SK-N-SH treated with all-trans-retinoic acid at 6 μM for 48 hours (cell line): ENCODE results near the gene SNRPN.
"Not testable (repeated sequence)": the region's sequence is repeated elsewhere in the genome, so short reads cannot be mapped to it uniquely, and the experiment has no call there.

Experiments used
- ATAC-seq: fragments of 200-7000 bp; cut with Tn5 transposase; 3 replicates; pipeline ENCODE4 v1.9.1; 2020; ENCODE audit warnings: mild to moderate bottlenecking, moderate library complexity
- ARNTL ChIP-seq: fragments of 450-650 bp; formaldehyde crosslinking; IDR thresholded peaks from 2 replicates; pipeline ENCODE4 v1.5.0; 2020; ENCODE audit warnings: low read depth, mild to moderate bottlenecking, moderate library complexity, borderline replicate concordance
- BACH2 ChIP-seq: fragments of 250-450 bp; sonication (Bioruptor Pico); IDR thresholded peaks from 2 replicates; pipeline ENCODE4 v1.9.0; 2021; ENCODE audit warnings: mild to moderate bottlenecking, borderline replicate concordance
- CREB5 ChIP-seq: fragments of 250-450 bp; sonication (Bioruptor Pico); IDR thresholded peaks from 2 replicates; pipeline ENCODE4 v1.5.1; 2020; ENCODE audit warnings: low read depth, mild to moderate bottlenecking, moderate library complexity
- CSDC2 ChIP-seq: fragments of 250-450 bp; sonication (Bioruptor Pico); IDR thresholded peaks from 2 replicates; pipeline ENCODE4 v1.5.0; 2020; ENCODE audit warnings: mild to moderate bottlenecking, moderate library complexity
- ESRRG ChIP-seq: fragments of 250-450 bp; sonication (Bioruptor Pico); IDR thresholded peaks from 2 replicates; pipeline ENCODE4 v1.6.1; 2021; ENCODE audit warnings: mild to moderate bottlenecking
- ISL1 ChIP-seq: fragments of 250-450 bp; sonication (Bioruptor Pico); IDR thresholded peaks from 2 replicates; pipeline ENCODE4 v2.1.2; 2022; ENCODE audit warnings: mild to moderate bottlenecking, moderate library complexity
- PPARA ChIP-seq: fragments of 250-450 bp; sonication (Bioruptor Pico); IDR thresholded peaks from 2 replicates; pipeline ENCODE4 v1.5.0; 2020; ENCODE audit warnings: mild to moderate bottlenecking, borderline replicate concordance
- RARB ChIP-seq: fragments of 250-450 bp; sonication (Bioruptor Pico); IDR thresholded peaks from 2 replicates; pipeline ENCODE4 v1.8.0; 2021; ENCODE audit warnings: mild to moderate bottlenecking, moderate library complexity
- SNAI2 ChIP-seq: fragments of 250-450 bp; sonication (Bioruptor Pico); IDR thresholded peaks from 2 replicates; pipeline ENCODE4 v1.5.0; 2020; ENCODE audit warnings: mild to moderate bottlenecking, moderate library complexity
- TOX ChIP-seq: fragments of 250-450 bp; sonication (Bioruptor Pico); IDR thresholded peaks from 2 replicates; pipeline ENCODE4 v1.8.0; 2021; ENCODE audit warnings: mild to moderate bottlenecking, moderate library complexity, borderline replicate concordance
- ZC3H10 ChIP-seq: fragments of 250-450 bp; sonication (Bioruptor Pico); IDR thresholded peaks from 2 replicates; pipeline ENCODE4 v1.5.1; 2021; ENCODE audit warnings: mild to moderate bottlenecking, moderate library complexity
- ZFP3 ChIP-seq: fragments of 250-450 bp; sonication (Bioruptor Pico); IDR thresholded peaks from 2 replicates; pipeline ENCODE4 v1.5.0; 2020; ENCODE audit warnings: mild to moderate bottlenecking, moderate library complexity
- ZFP30 ChIP-seq: fragments of 450-650 bp; formaldehyde crosslinking; IDR thresholded peaks from 2 replicates; pipeline ENCODE4 v1.5.0; 2022; ENCODE audit warnings: mild to moderate bottlenecking, moderate library complexity
- ZNF70 ChIP-seq: fragments of 450-650 bp; formaldehyde crosslinking; IDR thresholded peaks from 2 replicates; pipeline ENCODE4 v1.5.0; 2020; ENCODE audit warnings: mild to moderate bottlenecking, moderate library complexity
- ZNF8 ChIP-seq: fragments of 450-650 bp; formaldehyde crosslinking; IDR thresholded peaks from 2 replicates; pipeline ENCODE4 v1.5.0; 2020; ENCODE audit warnings: mild to moderate bottlenecking, moderate library complexity
- TF ChIP-seq, protein P1 (sequence below): fragments of 250-450 bp; sonication (Bioruptor Pico); IDR thresholded peaks from 2 replicates; pipeline ENCODE4 v1.8.0; 2020; ENCODE audit warnings: mild to moderate bottlenecking, moderate library complexity, borderline replicate concordance
- TF ChIP-seq, protein P2 (sequence below): fragments of 250-450 bp; sonication (Bioruptor Pico); IDR thresholded peaks from 2 replicates; pipeline ENCODE4 v1.5.1; 2021; ENCODE audit warnings: mild to moderate bottlenecking, moderate library complexity
- TF ChIP-seq, protein P3 (sequence below): fragments of 250-450 bp; sonication (Bioruptor Pico); IDR thresholded peaks from 2 replicates; pipeline ENCODE4 v1.5.0; 2020; ENCODE audit warnings: mild to moderate bottlenecking, moderate library complexity

Gene SNRPN

DNA sequence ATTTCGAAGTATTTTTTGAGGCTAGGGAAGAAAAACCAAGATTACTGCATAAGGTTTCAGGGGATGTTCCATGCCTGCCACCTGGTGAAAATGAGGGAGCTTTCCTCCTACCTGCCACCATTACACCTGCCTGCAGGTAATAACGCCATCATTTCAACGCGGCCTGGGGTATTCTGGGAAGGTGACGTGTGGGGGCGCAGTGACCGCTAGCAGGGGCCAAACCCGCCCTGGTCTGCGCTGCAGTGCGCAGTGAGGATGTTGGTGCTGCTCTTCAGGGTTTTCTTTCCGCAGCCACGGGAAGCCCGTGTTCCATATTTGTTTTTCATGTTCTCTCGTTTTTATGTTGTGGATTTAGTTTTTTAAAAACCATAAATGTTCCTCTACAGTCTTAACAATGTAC lies 37.4 kb upstream of the SNRPN start:
- TF ChIP-seq ZNF8 = no peak
- TF ChIP-seq, protein P1, sequence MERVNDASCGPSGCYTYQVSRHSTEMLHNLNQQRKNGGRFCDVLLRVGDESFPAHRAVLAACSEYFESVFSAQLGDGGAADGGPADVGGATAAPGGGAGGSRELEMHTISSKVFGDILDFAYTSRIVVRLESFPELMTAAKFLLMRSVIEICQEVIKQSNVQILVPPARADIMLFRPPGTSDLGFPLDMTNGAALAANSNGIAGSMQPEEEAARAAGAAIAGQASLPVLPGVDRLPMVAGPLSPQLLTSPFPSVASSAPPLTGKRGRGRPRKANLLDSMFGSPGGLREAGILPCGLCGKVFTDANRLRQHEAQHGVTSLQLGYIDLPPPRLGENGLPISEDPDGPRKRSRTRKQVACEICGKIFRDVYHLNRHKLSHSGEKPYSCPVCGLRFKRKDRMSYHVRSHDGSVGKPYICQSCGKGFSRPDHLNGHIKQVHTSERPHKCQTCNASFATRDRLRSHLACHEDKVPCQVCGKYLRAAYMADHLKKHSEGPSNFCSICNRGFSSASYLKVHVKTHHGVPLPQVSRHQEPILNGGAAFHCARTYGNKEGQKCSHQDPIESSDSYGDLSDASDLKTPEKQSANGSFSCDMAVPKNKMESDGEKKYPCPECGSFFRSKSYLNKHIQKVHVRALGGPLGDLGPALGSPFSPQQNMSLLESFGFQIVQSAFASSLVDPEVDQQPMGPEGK (CRISPR knock-in tag) = no peak
- TF ChIP-seq ZC3H10 (CRISPR knock-in tag) = no peak
- TF ChIP-seq, all 23 proteins: peak for 0
- no peak for ATAC-seq

DNA sequence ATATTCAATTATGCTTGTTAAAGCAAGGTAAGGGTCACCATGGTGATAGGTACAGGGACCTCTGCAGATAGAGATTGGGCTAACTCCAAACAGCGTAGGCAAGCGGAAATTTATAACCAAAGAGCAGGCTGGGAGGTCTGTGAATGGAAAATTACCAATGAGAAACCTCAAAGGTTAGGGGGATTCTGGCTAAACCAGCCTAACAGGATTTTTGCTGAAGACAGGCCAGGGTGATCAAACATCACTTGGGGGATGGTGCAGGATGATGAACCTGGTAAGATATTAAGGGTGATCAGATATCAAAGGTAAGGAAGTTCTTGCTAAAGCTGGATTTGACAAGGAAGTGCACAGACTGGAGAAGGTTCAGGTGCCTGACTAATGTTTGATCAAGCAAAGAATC lies 35.3 kb upstream of the SNRPN start:
- ATAC-seq = no peak
- TF ChIP-seq, protein P2, sequence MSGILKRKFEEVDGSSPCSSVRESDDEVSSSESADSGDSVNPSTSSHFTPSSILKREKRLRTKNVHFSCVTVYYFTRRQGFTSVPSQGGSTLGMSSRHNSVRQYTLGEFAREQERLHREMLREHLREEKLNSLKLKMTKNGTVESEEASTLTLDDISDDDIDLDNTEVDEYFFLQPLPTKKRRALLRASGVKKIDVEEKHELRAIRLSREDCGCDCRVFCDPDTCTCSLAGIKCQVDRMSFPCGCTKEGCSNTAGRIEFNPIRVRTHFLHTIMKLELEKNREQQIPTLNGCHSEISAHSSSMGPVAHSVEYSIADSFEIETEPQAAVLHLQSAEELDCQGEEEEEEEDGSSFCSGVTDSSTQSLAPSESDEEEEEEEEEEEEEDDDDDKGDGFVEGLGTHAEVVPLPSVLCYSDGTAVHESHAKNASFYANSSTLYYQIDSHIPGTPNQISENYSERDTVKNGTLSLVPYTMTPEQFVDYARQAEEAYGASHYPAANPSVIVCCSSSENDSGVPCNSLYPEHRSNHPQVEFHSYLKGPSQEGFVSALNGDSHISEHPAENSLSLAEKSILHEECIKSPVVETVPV (CRISPR knock-in tag) = no peak
- TF ChIP-seq PPARA (CRISPR knock-in tag) (no peak), ZFP30 (CRISPR knock-in tag) (no peak), CSDC2 (no peak), CREB5 (CRISPR knock-in tag) (no peak), ISL1 (no peak), ARNTL (no peak), BACH2 (CRISPR knock-in tag) (no peak), TOX (CRISPR knock-in tag) (no peak), ZNF70 (CRISPR knock-in tag) (no peak), SNAI2 (CRISPR knock-in tag) (no peak), RARB (CRISPR knock-in tag) (no peak)
- TF ChIP-seq, protein P3, sequence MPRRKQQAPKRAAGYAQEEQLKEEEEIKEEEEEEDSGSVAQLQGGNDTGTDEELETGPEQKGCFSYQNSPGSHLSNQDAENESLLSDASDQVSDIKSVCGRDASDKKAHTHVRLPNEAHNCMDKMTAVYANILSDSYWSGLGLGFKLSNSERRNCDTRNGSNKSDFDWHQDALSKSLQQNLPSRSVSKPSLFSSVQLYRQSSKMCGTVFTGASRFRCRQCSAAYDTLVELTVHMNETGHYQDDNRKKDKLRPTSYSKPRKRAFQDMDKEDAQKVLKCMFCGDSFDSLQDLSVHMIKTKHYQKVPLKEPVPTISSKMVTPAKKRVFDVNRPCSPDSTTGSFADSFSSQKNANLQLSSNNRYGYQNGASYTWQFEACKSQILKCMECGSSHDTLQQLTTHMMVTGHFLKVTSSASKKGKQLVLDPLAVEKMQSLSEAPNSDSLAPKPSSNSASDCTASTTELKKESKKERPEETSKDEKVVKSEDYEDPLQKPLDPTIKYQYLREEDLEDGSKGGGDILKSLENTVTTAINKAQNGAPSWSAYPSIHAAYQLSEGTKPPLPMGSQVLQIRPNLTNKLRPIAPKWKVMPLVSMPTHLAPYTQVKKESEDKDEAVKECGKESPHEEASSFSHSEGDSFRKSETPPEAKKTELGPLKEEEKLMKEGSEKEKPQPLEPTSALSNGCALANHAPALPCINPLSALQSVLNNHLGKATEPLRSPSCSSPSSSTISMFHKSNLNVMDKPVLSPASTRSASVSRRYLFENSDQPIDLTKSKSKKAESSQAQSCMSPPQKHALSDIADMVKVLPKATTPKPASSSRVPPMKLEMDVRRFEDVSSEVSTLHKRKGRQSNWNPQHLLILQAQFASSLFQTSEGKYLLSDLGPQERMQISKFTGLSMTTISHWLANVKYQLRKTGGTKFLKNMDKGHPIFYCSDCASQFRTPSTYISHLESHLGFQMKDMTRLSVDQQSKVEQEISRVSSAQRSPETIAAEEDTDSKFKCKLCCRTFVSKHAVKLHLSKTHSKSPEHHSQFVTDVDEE (CRISPR knock-in tag) = no peak

- ATAC-seq = not testable (repeated sequence)
Measured at GRCh38 chr15:24922781-24923180, 32.0 kb upstream of the SNRPN start.

GRCh38 chr15:24924153-24924552 lies 30.6 kb upstream of the SNRPN start:
- ATAC-seq = no peak
- TF ChIP-seq SNAI2 (CRISPR knock-in tag) (no peak), ZNF8 (no peak), ESRRG (CRISPR knock-in tag) (no peak)

GRCh38 chr15:24924621-24925020 lies 30.2 kb upstream of the SNRPN start:
- no peak for ATAC-seq
- TF ChIP-seq, protein P2 (CRISPR knock-in tag) = no peak
- TF ChIP-seq BACH2 (CRISPR knock-in tag) (no peak), TOX (CRISPR knock-in tag) (no peak), ZFP3 (CRISPR knock-in tag) (no peak)

- ATAC-seq = not testable (repeated sequence)
Measured at GRCh38 chr15:24931874-24932732, 22.7 kb upstream of the SNRPN start.
